HepG2 (cell line): Measurements from ENCODE around the gene ZNF511. TPM values are rescaled to one million over a fixed set of nuclear protein-coding genes. Genes with fewer than 3 reads are reported as not detected.
A peak's percentile ranks its signal among the peaks of the same experiment; 100 is the strongest.

Experiments
- ATM ChIP-seq: fragments of 450-650 bp; IDR thresholded peaks from 2 replicates; pipeline ENCODE4 v1.7.1; 2017; ENCODE audit warnings: mild to moderate bottlenecking, borderline replicate concordance
- BCL6 ChIP-seq: IDR thresholded peaks from 2 replicates; pipeline ENCODE4 v1.6.1; 2016; ENCODE audit warnings: missing genetic modification reagents, missing compliant biosample characterization
- EEA1 ChIP-seq: sonication (generic); formaldehyde crosslinking; IDR thresholded peaks from 2 replicates; pipeline ENCODE4 v1.5.1; 2020; ENCODE audit warnings: mild to moderate bottlenecking, missing genetic modification reagents, borderline replicate concordance
- HNF4A ChIP-seq: sonication (generic); formaldehyde crosslinking; IDR thresholded peaks from 2 replicates; pipeline ENCODE4 v1.4.0; 2020; ENCODE audit warnings: missing genetic modification reagents
- HNF4G ChIP-seq, 2 experiments: sonication (generic) in 1 of 2; formaldehyde crosslinking in 1 of 2; IDR thresholded peaks; 2 replicates each; pipeline versions ENCODE4 v1.4.0 to v1.6.1; 2011 to 2020; ENCODE audit warnings: borderline replicate concordance in 2 of 2, low read depth in 2 of 2, mild to moderate bottlenecking in 2 of 2, low read length in 1 of 2, missing genetic modification reagents in 1 of 2, moderate library complexity in 1 of 2
- HNRNPK ChIP-seq: fragments of 200-400 bp; formaldehyde crosslinking; IDR thresholded peaks from 2 replicates; pipeline ENCODE4 v1.6.1; 2018; ENCODE audit warnings: low read length, low read depth, moderate library complexity, mild to moderate bottlenecking; ENCODE audit not compliant: poor library complexity, severe bottlenecking
- MATR3 ChIP-seq: sonication (generic); formaldehyde crosslinking; IDR thresholded peaks from 2 replicates; pipeline ENCODE4 v1.4.0; 2020; ENCODE audit warnings: missing genetic modification reagents
- MED13 ChIP-seq: sonication (generic); formaldehyde crosslinking; IDR thresholded peaks from 2 replicates; pipeline ENCODE4 v1.5.0; 2020; ENCODE audit warnings: missing genetic modification reagents
- NFRKB ChIP-seq: fragments of 450-650 bp; IDR thresholded peaks from 2 replicates; pipeline ENCODE4 v1.6.1; 2017
- SALL2 ChIP-seq: sonication (generic); formaldehyde crosslinking; IDR thresholded peaks from 2 replicates; pipeline ENCODE4 v1.8.1; 2023; ENCODE audit warnings: mild to moderate bottlenecking, missing genetic modification reagents, inconsistent platforms
- SPEN ChIP-seq: sonication (generic); formaldehyde crosslinking; IDR thresholded peaks from 2 replicates; pipeline ENCODE4 v1.5.1; 2020; ENCODE audit warnings: low read depth, mild to moderate bottlenecking, missing genetic modification reagents
- TRIM24 ChIP-seq: sonication (generic); formaldehyde crosslinking; IDR thresholded peaks from 2 replicates; pipeline ENCODE4 v1.8.0; 2022; ENCODE audit warnings: mild to moderate bottlenecking, missing genetic modification reagents
- ZNF121 ChIP-seq: sonication (generic); formaldehyde crosslinking; IDR thresholded peaks from 2 replicates; pipeline ENCODE4 v1.5.0; 2020; ENCODE audit warnings: mild to moderate bottlenecking, missing genetic modification reagents
- ZNF138 ChIP-seq: sonication (generic); formaldehyde crosslinking; IDR thresholded peaks from 2 replicates; pipeline ENCODE4 v1.5.0; 2020; ENCODE audit warnings: mild to moderate bottlenecking, low read depth, missing genetic modification reagents
- ZNF432 ChIP-seq: sonication (generic); formaldehyde crosslinking; IDR thresholded peaks from 2 replicates; pipeline ENCODE4 v1.5.0; 2020; ENCODE audit warnings: missing genetic modification reagents, mild to moderate bottlenecking, borderline replicate concordance
- ZNF550 ChIP-seq: sonication (generic); formaldehyde crosslinking; IDR thresholded peaks from 2 replicates; pipeline ENCODE4 v1.4.0; 2020; ENCODE audit warnings: mild to moderate bottlenecking, missing genetic modification reagents, borderline replicate concordance
- ZNF557 ChIP-seq: sonication (generic); formaldehyde crosslinking; IDR thresholded peaks from 2 replicates; pipeline ENCODE4 v1.4.0; 2020; ENCODE audit warnings: missing genetic modification reagents
- ZNF678 ChIP-seq: sonication (generic); formaldehyde crosslinking; IDR thresholded peaks from 2 replicates; pipeline ENCODE4 v1.4.0; 2020; ENCODE audit warnings: mild to moderate bottlenecking, missing genetic modification reagents
- ZNF83 ChIP-seq: sonication (generic); formaldehyde crosslinking; IDR thresholded peaks from 2 replicates; pipeline ENCODE4 v1.4.0; 2020; ENCODE audit warnings: missing genetic modification reagents, mild to moderate bottlenecking, borderline replicate concordance
- polyA plus RNA-seq, 8 experiments: library from polyadenylated mRNA; depleted of rRNA in 3 of 8; stranded (reverse) in 7 of 8; unstranded in 1 of 8; fragments of >200 nt; fragmentation: Illumina TruSeq in 4 of 8; extraction: Trizol in 4 of 8; gene quantifications; 2 replicates each; pipeline versions ENCODE4 v1.2.1 to v1.2.3, GENCODE V29; 2011 to 2016; ENCODE audit warnings: low read depth in 4 of 8, missing spikeins in 1 of 8, mixed read lengths in 1 of 8; ENCODE audit not compliant: insufficient read depth in 1 of 8
- total RNA-seq, 5 experiments: library from RNA; depleted of rRNA; stranded (reverse); fragments of >200 nt; fragmentation: Illumina TruSeq; extraction: Trizol; gene quantifications; 2 replicates each; pipeline ENCODE4 v1.2.3, GENCODE V29; 2016; ENCODE audit warnings: low read depth in 1 of 5
- TF ChIP-seq, protein P1 (sequence below): sonication (generic); formaldehyde crosslinking; IDR thresholded peaks from 2 replicates; pipeline ENCODE4 v1.5.0; 2020; ENCODE audit warnings: missing genetic modification reagents, mild to moderate bottlenecking, borderline replicate concordance
- TF ChIP-seq, protein P2 (sequence below): sonication (generic); formaldehyde crosslinking; IDR thresholded peaks from 2 replicates; pipeline ENCODE4 v1.4.0; 2020; ENCODE audit warnings: missing genetic modification reagents
- TF ChIP-seq, protein P3 (sequence below): sonication (generic); formaldehyde crosslinking; IDR thresholded peaks from 2 replicates; pipeline ENCODE4 v1.4.0; 2020; ENCODE audit warnings: missing genetic modification reagents, low read depth, mild to moderate bottlenecking, borderline replicate concordance
- TF ChIP-seq, protein P4 (sequence below): IDR thresholded peaks from 2 replicates; pipeline ENCODE4 v1.6.1; 2016; ENCODE audit warnings: mild to moderate bottlenecking
- TF ChIP-seq, protein P5 (sequence below): sonication (generic); formaldehyde crosslinking; IDR thresholded peaks from 2 replicates; pipeline ENCODE4 v1.8.1; 2023; ENCODE audit warnings: mild to moderate bottlenecking, missing genetic modification reagents

Gene ZNF511
- total and polyA plus RNA-seq, 2 of the 13 experiments (the other 11 are each of a cell fraction or from before 2014, with no cell fraction given) = 35.6 to 66.4 TPM

DNA sequence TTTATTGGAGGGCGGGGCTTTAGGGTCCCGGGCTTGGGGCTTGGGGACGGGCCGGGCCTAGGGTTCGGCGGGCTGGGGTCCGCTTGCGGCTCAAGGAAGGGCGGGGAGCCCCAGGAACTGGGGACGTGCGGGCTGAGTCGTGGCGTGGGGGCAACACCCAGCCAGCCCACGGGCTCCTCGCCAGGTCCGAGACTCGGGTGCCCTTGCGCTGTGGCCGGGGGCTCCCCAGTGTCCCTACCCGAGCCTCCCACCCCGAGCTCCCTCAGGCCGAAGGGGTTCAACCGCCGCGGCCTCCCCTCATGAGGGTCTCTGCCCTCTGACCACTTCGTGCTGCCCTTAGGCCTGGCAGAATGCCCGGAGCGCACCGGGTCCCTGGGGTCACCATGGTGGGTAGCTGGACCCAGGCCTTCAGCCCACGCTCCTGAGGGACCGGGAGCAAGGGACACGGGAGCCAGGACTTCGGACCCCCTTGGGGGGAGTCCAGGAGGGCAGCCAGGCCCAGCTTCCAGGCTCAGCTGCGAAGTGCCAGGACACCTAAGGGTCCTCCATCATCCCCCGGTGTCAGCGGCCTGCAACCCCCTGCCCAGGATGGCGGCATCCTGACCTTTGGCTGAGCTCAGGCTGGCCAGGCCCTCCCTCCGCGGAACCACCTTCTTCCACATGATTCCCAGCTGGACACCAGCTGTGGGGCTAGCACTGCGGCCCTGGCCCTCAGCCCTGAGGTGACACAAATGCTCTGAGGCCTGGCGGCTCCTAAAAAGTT, 49.6 kb downstream of the ZNF511 start (continued):
- TF ChIP-seq ZNF138 (CRISPR knock-in tag) = peak; percentile 2; the same call in 1 of the 2 replicates
- 0 out of 2 replicates have a peak, but pooled peaks have one; percentile 30 for TF ChIP-seq HNF4G (IDR thresholded peaks at IDR 0.05; ENCODE audit: borderline replicate concordance, low read depth, low read length)
- no peak for TF ChIP-seq HNF4G (CRISPR knock-in tag; IDR thresholded peaks at IDR 0.05; ENCODE audit: borderline replicate concordance, low read depth)
- TF ChIP-seq ZNF121 = no peak
- TF ChIP-seq, protein P1, sequence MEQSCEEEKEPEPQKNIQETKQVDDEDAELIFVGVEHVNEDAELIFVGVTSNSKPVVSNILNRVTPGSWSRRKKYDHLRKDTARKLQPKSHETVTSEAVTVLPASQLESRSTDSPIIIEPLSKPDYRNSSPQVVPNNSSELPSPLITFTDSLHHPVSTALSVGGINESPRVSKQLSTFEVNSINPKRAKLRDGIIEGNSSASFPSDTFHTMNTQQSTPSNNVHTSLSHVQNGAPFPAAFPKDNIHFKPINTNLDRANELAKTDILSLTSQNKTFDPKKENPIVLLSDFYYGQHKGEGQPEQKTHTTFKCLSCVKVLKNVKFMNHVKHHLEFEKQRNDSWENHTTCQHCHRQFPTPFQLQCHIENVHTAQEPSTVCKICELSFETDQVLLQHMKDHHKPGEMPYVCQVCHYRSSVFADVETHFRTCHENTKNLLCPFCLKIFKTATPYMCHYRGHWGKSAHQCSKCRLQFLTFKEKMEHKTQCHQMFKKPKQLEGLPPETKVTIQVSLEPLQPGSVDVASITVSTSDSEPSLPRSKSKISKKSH (CRISPR knock-in tag) = peak; percentile 61
- TF ChIP-seq ZNF83 (CRISPR knock-in tag) = peak; percentile 74; the same call in 1 of the 2 replicates
- TF ChIP-seq ZNF678 (CRISPR knock-in tag) = 0 out of 2 replicates have a peak, but pooled peaks have one; percentile 30
- no peak for TF ChIP-seq ZNF432
- TF ChIP-seq ZNF557 (CRISPR knock-in tag) = no peak
- TF ChIP-seq, protein P2, sequence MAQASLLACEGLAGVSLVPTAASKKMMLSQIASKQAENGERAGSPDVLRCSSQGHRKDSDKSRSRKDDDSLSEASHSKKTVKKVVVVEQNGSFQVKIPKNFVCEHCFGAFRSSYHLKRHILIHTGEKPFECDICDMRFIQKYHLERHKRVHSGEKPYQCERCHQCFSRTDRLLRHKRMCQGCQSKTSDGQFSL (CRISPR knock-in tag) = no peak
- TF ChIP-seq SPEN (CRISPR knock-in tag) = peak; percentile 55; the same call in 1 of the 2 replicates
- TF ChIP-seq SALL2 = no peak
- TF ChIP-seq, protein P3, sequence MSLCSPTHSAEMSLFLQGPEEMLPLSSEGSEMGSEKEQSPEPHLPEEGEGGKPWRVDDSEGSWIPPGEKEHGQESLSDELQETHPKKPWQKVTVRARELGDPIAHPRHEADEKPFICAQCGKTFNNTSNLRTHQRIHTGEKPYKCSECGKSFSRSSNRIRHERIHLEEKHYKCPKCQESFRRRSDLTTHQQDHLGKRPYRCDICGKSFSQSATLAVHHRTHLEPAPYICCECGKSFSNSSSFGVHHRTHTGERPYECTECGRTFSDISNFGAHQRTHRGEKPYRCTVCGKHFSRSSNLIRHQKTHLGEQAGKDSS (CRISPR knock-in tag) = no peak; the same call in 1 of the 2 replicates
- no peak for TF ChIP-seq MATR3
- TF ChIP-seq ATM = no peak
- TF ChIP-seq, protein P4, sequence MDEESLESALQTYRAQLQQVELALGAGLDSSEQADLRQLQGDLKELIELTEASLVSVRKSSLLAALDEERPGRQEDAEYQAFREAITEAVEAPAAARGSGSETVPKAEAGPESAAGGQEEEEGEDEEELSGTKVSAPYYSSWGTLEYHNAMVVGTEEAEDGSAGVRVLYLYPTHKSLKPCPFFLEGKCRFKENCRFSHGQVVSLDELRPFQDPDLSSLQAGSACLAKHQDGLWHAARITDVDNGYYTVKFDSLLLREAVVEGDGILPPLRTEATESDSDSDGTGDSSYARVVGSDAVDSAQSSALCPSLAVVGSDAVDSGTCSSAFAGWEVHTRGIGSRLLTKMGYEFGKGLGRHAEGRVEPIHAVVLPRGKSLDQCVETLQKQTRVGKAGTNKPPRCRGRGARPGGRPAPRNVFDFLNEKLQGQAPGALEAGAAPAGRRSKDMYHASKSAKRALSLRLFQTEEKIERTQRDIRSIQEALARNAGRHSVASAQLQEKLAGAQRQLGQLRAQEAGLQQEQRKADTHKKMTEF = peak; percentile 29; the same call in 1 of the 2 replicates
- TF ChIP-seq EEA1 (CRISPR knock-in tag) = no peak; the same call in 1 of the 2 replicates
- no peak for TF ChIP-seq TRIM24 (CRISPR knock-in tag)
- no peak; the same call in 1 of the 2 replicates for TF ChIP-seq BCL6
- TF ChIP-seq NFRKB = no peak
- TF ChIP-seq, protein P5, sequence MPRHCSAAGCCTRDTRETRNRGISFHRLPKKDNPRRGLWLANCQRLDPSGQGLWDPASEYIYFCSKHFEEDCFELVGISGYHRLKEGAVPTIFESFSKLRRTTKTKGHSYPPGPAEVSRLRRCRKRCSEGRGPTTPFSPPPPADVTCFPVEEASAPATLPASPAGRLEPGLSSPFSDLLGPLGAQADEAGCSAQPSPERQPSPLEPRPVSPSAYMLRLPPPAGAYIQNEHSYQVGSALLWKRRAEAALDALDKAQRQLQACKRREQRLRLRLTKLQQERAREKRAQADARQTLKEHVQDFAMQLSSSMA (CRISPR knock-in tag) = 0 out of 2 replicates have a peak, but pooled peaks have one; percentile 65
- TF ChIP-seq MED13 (CRISPR knock-in tag) = no peak
- TF ChIP-seq HNRNPK = peak; percentile 12
- peak; percentile 69 for TF ChIP-seq HNF4A (CRISPR knock-in tag)
- peak; percentile 72; the same call in 1 of the 2 replicates for TF ChIP-seq ZNF550
